Measurements from ENCODE around the gene MYOG.

Gene MYOG

DNA sequence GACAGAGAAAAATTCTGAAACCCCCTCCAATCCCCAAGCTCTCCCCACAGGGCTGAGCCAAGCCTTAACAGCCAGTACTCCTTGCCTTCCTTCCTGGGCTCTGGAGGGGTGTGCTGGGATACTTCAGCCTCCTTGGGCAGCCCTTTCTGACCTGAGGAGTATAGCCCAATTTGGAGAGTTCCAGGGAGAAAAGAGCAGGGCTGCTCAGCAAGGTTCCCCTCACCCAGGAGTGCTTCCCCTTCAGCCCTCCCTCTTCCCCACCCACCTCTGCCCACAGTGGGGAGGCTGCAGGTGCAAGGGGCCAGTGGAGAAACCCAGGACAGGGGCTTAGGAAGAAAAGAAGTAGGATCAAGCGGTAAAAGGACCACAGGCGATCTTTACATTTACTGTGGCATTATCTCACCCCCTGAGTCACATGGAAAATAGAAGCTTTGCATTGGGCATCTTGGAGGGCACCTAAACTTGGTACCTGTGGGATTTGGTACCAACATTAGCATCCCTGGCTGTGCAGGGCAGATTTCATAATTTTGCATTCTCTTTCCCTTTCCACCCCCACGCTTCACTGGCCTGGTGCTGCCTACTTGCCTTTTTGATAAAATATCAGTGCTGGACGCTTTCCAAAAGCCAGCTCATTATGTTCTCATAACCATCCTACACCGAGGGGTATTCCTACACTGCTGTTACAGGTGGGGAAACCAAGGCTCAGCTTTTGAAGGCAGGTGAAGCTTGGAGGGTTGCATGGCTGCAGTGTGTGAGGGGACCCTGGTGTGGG, 38.9 kb upstream of the MYOG start:
- H3K4me3 ChIP-seq (replicated peaks in 1 of 2; ENCODE audit: low read depth in 2 of 2, low read length in 2 of 2) = no peak overlapping the region
- peak in 1 of 2 donors; percentile 36 for DNase-seq (ENCODE audit: low read depth in 2 of 2)
- TF ChIP-seq, protein P1, sequence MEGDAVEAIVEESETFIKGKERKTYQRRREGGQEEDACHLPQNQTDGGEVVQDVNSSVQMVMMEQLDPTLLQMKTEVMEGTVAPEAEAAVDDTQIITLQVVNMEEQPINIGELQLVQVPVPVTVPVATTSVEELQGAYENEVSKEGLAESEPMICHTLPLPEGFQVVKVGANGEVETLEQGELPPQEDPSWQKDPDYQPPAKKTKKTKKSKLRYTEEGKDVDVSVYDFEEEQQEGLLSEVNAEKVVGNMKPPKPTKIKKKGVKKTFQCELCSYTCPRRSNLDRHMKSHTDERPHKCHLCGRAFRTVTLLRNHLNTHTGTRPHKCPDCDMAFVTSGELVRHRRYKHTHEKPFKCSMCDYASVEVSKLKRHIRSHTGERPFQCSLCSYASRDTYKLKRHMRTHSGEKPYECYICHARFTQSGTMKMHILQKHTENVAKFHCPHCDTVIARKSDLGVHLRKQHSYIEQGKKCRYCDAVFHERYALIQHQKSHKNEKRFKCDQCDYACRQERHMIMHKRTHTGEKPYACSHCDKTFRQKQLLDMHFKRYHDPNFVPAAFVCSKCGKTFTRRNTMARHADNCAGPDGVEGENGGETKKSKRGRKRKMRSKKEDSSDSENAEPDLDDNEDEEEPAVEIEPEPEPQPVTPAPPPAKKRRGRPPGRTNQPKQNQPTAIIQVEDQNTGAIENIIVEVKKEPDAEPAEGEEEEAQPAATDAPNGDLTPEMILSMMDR (IDR thresholded peaks at IDR 0.05; ENCODE audit: low read depth, low read length) = no peak

DNA sequence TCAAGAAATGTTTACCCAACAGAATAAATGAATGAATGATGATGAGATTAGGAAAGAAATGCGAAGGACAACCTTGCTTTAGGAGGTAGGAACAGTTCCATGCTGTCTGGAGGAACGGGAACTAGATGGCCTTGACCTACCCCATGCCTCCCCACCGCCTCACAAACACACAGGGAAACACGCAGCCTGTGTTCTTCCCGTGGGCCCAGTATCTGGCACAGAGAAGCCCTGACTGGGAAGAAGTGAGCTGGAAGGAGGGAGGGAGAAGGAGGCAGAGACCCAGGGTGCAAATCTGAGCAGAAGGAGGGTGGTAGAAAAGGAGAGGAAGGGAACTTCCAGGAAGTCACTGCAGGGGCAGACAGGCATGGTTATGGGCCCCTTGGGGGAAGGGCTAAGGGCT, 38.2 kb upstream of the MYOG start:
- no peak overlapping the region for H3K4me3 ChIP-seq (replicated peaks in 1 of 2; ENCODE audit: low read depth in 2 of 2, low read length in 2 of 2)
- DNase-seq (ENCODE audit: low read depth in 2 of 2) = no peak
- TF ChIP-seq, protein P1 (IDR thresholded peaks at IDR 0.05; ENCODE audit: low read depth, low read length) = no peak

DNA sequence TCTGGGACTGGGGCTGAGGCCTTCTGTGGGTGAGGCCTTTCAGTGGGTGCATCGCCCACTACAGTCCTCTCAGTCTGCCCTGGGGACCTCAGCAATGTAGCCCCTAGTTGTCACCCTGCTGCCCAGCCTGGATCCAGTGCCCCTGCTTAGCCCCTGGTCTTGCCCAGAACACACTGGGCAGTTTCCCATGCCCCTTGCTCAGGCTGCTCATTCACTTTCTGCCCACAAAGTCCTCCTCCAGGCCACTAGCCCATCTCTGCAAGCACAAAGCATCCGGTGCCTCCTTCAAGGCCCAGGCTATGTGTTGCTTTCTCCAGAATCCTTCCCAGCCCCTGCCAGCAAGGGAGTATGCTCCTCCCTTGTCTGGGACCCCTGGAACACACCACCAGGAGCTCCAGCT, 36.3 kb upstream of the MYOG start:
- H3K4me3 ChIP-seq (replicated peaks in 1 of 2; ENCODE audit: low read depth in 2 of 2, low read length in 2 of 2) = no peak overlapping the region
- TF ChIP-seq, protein P1 (IDR thresholded peaks at IDR 0.05; ENCODE audit: low read depth, low read length) = no peak
- DNase-seq (ENCODE audit: low read depth in 2 of 2) = no peak

DNA sequence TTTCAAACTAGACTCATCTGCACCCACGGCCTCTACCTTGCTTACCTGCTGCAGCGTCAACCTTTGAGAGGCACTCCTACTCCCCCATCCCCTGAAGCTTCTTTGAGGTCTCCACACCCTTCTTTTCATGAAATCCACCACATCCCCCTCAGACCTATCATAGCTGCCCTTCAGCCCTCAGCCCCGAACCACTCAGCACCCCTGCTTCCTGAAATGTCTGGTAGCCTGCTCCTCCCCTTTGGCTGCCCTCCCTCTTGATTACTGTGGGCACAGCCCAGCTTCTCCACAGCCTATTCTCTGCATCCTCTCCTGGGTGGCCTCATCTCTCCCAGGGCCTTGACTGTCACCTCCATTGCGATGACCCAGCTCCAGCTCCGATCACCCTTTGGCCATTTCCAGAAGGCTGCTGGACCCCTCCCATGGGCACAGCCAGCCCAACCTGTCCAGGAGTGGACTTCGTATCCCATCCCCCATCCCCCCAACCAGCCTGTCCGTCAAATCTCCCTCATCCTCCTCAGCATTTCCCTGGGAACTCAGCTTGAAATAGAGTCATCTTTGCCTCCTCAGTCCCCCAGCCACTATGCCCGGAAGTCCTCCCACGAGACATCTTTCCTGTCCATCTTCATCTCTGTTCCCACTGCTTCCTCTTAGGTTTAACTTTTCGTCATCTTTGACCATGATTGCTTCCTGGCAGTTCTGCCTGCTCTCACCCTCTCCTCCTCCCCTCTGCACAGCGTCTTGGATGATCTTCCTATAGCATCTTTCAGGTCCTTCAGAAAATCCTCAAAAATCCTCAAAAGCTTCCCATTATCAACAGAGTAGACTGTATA, 35.6 kb upstream of the MYOG start:
- DNase-seq (ENCODE audit: low read depth in 2 of 2) = no peak
- TF ChIP-seq, protein P1 (IDR thresholded peaks at IDR 0.05; ENCODE audit: low read depth, low read length) = no peak
- no peak overlapping the region for H3K4me3 ChIP-seq (replicated peaks in 1 of 2; ENCODE audit: low read depth in 2 of 2, low read length in 2 of 2)

DNA sequence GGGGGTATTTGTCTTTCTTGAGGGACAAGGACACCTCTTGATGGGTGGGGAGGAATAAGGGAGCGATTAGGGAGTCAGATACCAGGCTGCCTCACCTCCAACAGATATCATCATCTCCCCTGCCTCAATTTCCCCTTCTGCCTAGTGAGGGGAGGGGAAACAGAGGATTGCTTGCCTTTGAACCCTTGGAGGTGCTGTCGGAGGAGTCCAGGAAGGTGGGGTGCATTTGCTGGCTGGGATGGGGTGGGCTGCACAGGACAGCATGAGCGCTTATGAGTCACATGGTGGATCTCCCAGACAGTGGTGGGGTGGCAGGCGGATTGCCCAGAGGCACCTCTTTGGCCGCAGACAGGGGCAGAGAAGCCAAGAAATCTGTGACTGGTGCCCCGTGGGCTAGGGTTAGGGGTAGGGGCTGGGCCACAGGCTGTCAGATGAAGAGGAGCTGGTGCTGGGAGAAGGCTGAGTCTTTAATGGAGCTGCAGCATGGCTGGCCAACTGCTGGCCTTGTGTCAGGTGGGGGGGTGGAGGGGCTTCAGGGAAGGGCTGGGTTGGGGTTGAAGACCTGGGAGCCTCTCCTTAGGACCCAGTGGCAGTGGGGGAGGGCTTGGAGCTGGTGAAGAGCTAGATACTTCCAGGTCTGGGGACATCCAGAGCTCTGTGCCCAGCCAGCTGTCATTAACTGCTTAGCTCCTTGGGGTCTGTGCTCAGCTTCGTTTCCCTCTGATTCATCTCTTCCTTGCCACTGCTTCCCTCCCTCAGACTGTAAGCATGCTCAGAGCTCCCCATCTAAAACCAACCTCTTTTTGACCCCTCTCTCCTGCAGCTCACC, 34.7 kb upstream of the MYOG start:
- no peak for DNase-seq (ENCODE audit: low read depth in 2 of 2)
- no peak overlapping the region for H3K4me3 ChIP-seq (replicated peaks in 1 of 2; ENCODE audit: low read depth in 2 of 2, low read length in 2 of 2)
- TF ChIP-seq, protein P1 (IDR thresholded peaks at IDR 0.05; ENCODE audit: low read depth, low read length) = no peak
